Measurements from ENCODE around the gene MGAT5. TPM values are rescaled to one million over a fixed set of nuclear protein-coding genes. Genes with fewer than 3 reads are reported as not detected.

Gene MGAT5
- total RNA-seq, 4 donors from 2014 or later, result 32.4 to 65.9 (median 46.6) TPM

- Histone ChIP-seq H3K4me1 (no peaks in the 10 kb centered on the region), H3K9me3 (peaks cover 0 to 9% (median 0%) of the 10 kb centered on the region in 3 donors), H3K4me3 (no peak overlapping the region), H3K27ac (no peak overlapping the region), H3K36me3 (no peaks in the 10 kb centered on the region), H3K27me3 (no peaks in the 10 kb centered on the region)
- WGBS, 2 donors (ENCODE audit: low coverage in 1 of 2), result 61 to 68% methylated on average over 2 of the region's 2 CpGs
- no peak for ATAC-seq
- TF ChIP-seq POLR2A (IDR thresholded peaks at IDR 0.05) (no peak), EP300 (IDR thresholded peaks at IDR 0.05) (no peak), POLR2AphosphoS5 (IDR thresholded peaks at IDR 0.05) (no peak)
- TF ChIP-seq, protein P1, sequence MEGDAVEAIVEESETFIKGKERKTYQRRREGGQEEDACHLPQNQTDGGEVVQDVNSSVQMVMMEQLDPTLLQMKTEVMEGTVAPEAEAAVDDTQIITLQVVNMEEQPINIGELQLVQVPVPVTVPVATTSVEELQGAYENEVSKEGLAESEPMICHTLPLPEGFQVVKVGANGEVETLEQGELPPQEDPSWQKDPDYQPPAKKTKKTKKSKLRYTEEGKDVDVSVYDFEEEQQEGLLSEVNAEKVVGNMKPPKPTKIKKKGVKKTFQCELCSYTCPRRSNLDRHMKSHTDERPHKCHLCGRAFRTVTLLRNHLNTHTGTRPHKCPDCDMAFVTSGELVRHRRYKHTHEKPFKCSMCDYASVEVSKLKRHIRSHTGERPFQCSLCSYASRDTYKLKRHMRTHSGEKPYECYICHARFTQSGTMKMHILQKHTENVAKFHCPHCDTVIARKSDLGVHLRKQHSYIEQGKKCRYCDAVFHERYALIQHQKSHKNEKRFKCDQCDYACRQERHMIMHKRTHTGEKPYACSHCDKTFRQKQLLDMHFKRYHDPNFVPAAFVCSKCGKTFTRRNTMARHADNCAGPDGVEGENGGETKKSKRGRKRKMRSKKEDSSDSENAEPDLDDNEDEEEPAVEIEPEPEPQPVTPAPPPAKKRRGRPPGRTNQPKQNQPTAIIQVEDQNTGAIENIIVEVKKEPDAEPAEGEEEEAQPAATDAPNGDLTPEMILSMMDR (IDR thresholded peaks at IDR 0.05), result no peak
These were observed 28.0 kb upstream of the MGAT5 start for GRCh38 chr2:134225841-134226240.

- peaks cover 0 to 9% (median 0%) of the 10 kb centered on the region in 3 donors for H3K9me3 ChIP-seq
- H3K4me1 ChIP-seq, result no peaks in the 10 kb centered on the region
- no peak overlapping the region for H3K27ac ChIP-seq
- no peaks in the 10 kb centered on the region for H3K27me3 ChIP-seq
- H3K36me3 ChIP-seq, result no peaks in the 10 kb centered on the region
- no peak for ATAC-seq
- no peak overlapping the region for H3K4me3 ChIP-seq
- TF ChIP-seq, protein P1 (IDR thresholded peaks at IDR 0.05), result no peak
- TF ChIP-seq POLR2A (IDR thresholded peaks at IDR 0.05), result no peak
- TF ChIP-seq POLR2AphosphoS5 (IDR thresholded peaks at IDR 0.05), result no peak
- TF ChIP-seq EP300 (IDR thresholded peaks at IDR 0.05), result no peak
- WGBS, 2 donors (ENCODE audit: low coverage in 1 of 2), result 69 to 77% methylated on average over 4 of the region's 4 CpGs
These were observed 27.3 kb upstream of the MGAT5 start for GRCh38 chr2:134226601-134227000.

GRCh38 chr2:134227666-134228065, 26.2 kb upstream of the MGAT5 start:
- Histone ChIP-seq H3K27ac (no peak overlapping the region), H3K4me3 (no peak overlapping the region), H3K4me1 (peaks cover 0 to 3% (median 0%) of the 10 kb centered on the region in 3 donors), H3K36me3 (no peaks in the 10 kb centered on the region), H3K9me3 (peaks cover 0 to 9% (median 0%) of the 10 kb centered on the region in 3 donors), H3K27me3 (no peaks in the 10 kb centered on the region)
- ATAC-seq, result no peak
- TF ChIP-seq POLR2AphosphoS5 (IDR thresholded peaks at IDR 0.05), result no peak
- TF ChIP-seq POLR2A (IDR thresholded peaks at IDR 0.05), result no peak
- TF ChIP-seq, protein P1 (IDR thresholded peaks at IDR 0.05), result no peak
- TF ChIP-seq EP300 (IDR thresholded peaks at IDR 0.05), result no peak
- 86 to 94% methylated on average over 3 of the region's 3 CpGs for WGBS, 2 donors (ENCODE audit: low coverage in 1 of 2)

DNA sequence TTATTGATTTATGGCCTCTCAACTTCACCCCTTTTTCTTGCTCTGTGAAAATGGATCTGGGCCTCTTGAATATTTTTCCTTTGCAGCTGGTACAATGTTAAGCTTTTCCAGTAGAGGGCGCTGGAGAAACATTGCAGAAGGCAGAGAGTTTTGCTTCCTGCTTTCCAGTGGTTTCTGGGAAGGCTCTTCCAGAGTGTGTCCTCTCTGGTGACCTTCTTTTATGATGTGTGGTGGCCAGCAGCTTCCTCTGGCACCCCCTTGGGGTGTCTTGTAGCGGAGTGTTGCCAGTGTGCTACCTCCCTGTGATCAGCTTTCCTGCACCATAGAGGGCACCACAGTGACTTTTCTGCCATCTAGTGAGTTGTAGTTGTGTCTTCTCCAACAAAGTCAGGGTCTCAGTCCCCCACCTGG, 25.4 kb upstream of the MGAT5 start:
- ATAC-seq, result no peak
- H3K27me3 ChIP-seq, result no peaks in the 10 kb centered on the region
- 66 to 100% methylated on average over 1 to 2 of the region's 2 CpGs for WGBS, 2 donors (ENCODE audit: low coverage in 1 of 2)
- H3K4me1 ChIP-seq, result peaks cover 0 to 8% (median 0%) of the 10 kb centered on the region in 3 donors
- no peak overlapping the region for H3K27ac ChIP-seq
- H3K36me3 ChIP-seq, result no peaks in the 10 kb centered on the region
- H3K4me3 ChIP-seq, result no peak overlapping the region
- peaks cover 0 to 9% (median 0%) of the 10 kb centered on the region in 3 donors for H3K9me3 ChIP-seq
- TF ChIP-seq, protein P1 (IDR thresholded peaks at IDR 0.05), result peak in 1 of 4 experiments; percentile 23
- TF ChIP-seq EP300 (IDR thresholded peaks at IDR 0.05), result no peak

GRCh38 chr2:134229540-134229939, 24.3 kb upstream of the MGAT5 start:
- no peak for TF ChIP-seq POLR2AphosphoS5 (IDR thresholded peaks at IDR 0.05)
- no peak for TF ChIP-seq POLR2A (IDR thresholded peaks at IDR 0.05)
- TF ChIP-seq EP300 (IDR thresholded peaks at IDR 0.05), result no peak
- TF ChIP-seq, protein P1 (IDR thresholded peaks at IDR 0.05), result no peak
- peaks cover 0 to 8% (median 0%) of the 10 kb centered on the region in 3 donors for H3K4me1 ChIP-seq
- H3K4me3 ChIP-seq, result no peak overlapping the region
- no peak overlapping the region for H3K27ac ChIP-seq
- no peaks in the 10 kb centered on the region for H3K27me3 ChIP-seq
- 86 to 95% methylated on average over 1 to 2 of the region's 2 CpGs for WGBS, 2 donors (ENCODE audit: low coverage in 1 of 2)
- H3K9me3 ChIP-seq, result peaks cover 0 to 9% (median 0%) of the 10 kb centered on the region in 3 donors
- no peak for ATAC-seq
- H3K36me3 ChIP-seq, result no peaks in the 10 kb centered on the region
